GM19463 (cell line): ENCODE results near the gene GRXCR2.
"Not testable (repeated sequence)": the region's sequence is repeated elsewhere in the genome, so short reads cannot be mapped to it uniquely, and the experiment has no call there.

Experiments used
- ATAC-seq: cut with Tn5 transposase; IDR thresholded peaks from one replicate; pipeline ENCODE4 v1.9.1; 2021; ENCODE audit warnings: mild to moderate bottlenecking, moderate library complexity; ENCODE audit not compliant: unreplicated experiment

The GRXCR2 gene

DNA sequence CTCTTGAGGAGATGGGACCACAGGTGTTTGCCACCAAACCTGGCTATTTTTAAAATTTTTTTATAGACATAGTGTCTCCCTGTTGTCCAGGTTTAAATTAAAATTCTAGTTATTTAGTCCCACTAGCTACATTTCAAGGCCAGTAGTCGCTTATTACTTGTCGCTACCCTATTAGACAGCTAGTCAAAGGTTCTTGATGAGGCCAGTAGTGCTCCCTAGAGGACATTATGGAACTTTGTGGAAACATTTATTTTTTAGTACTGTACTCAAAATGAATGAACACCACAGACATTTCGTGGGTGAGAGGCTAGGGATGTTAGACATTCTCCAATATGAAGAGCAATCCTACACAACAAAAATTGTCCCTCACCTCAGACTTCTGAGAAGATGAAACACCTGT, 14.4 kb upstream of the GRXCR2 start:
- no peak for ATAC-seq

DNA sequence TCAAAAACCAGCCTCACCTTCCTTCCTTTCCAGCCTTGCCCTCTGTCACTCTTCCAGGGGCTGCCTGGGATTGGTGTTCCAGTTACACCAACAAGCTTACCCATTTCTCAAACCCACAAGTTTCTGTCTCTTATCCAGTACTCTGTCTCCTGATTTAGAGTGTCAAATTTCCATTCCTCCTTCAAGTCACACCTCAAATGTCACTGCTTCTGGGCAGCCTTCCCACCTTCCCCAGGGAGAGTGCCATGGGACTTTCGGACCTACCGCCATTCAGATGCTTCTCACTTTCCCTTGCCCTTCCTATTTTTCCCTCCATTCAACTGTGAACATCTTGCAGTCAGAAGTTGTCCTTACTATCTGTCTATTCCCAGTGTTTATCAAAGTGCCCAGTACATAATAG, 2.0 kb upstream of the GRXCR2 start:
- ATAC-seq = no peak

DNA sequence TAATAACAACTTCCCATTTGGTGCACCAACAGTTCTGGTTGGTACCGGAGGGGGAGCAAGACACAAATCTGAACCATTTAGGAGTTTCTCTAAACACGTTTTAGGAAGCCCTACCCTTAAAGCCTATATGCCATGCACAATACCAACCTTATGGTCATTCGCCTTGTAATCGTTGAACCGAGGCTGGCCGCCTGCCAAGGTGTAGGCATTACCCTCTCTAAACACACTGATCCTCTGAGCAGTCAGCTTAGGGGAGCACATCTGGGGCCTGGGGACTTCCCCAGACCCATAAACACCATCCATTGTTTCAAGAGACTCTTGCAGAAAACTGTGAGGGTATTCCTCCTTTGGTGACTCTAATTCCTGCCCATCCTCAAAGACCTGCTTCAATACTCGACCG, 328 bp downstream of the GRXCR2 start:
- no peak for ATAC-seq

DNA sequence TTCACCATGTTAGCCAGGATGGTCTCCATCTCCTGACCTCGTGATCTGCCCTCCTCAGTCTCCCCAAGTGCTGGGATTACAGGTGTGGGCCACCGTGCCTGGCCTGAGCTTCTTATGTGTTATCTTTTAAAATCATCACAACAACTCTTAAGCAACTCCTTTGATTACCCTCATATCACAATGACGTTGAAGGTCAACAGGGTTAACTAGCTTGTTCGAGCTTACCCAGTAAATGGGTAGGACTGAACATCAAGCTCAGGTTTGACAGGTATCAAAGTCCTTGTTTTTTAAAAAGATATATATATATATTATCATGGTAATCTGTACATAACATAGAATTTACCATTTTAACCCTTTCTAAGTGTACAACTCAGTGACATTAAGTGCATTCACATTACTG, 3.1 kb downstream of the GRXCR2 start:
- no peak for ATAC-seq

DNA sequence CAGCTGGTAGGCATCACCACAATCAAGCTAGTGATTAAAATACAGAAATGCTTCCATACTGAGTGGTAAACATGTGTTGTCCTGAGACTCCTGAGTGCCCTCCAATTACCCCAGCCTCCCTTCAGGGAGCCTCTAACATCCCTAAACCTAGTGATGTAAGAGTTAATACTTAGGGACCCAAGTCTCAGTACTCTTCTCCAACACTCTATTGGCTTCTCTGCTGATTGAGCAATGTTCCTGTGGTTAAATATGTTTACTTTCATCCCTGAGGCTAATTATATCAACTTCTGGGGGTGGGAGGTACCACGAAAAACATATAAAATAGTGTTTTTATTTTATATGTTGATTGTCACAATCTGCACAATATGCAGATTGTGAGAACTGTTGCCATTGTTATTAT, 5.0 kb downstream of the GRXCR2 start:
- no peak for ATAC-seq

DNA sequence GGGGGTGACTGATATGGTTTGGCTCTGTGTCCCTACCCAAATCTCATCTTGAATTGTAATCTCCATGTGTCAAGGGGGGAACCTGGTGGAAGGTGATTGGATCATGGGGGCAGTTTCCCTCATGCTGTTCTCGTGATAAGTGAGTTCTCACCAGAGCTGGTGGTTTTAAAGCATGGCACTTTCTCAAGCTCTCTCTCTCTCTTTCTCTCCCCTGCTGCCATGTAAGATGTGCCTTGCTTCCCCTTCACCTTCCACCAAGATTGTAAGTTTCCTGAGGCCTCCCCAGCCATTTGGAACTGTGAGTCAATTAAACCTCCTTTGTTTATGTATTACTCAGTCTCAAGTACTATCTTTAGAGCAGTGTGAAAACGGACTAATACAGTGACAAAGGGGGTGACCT, 8.4 kb downstream of the GRXCR2 start:
- not testable (repeated sequence) for ATAC-seq

DNA sequence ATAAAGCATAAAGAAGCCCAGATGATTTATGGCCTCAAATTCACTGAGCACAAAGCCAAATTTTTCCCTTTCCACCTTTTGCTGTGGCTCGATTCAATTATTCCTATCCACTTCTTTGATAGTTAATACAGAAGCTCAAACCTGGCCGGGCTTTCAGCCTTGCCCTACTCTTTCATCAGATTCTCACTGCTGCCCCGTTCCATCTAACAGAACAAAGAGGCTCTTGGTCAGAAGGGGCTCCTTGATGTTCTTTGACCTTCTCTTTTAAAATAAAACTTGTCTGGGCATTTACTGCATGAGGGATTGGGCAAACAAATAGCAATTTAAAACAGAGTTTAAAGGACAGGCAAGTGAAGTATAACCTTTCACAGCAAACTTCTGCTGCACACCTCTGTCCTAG, 9.8 kb downstream of the GRXCR2 start:
- no peak for ATAC-seq

DNA sequence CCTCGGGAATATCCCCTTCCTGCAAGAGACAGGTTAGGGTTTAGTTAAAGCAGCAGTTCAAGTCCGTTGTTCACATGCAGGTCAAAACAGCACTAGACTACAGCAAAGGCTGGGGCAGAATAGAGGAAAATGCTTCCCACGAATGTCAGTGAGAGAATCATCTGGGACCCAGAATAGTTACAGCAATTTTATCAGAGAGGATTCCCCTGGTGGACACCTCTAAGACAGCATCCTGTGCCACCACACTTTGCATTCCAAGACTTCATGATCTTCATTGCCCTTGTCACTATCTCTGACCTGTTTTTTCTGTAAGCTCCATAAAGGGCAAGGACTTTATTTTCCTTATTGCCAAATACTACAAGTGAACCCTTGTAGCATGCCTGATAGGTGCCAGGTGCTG, 12.9 kb downstream of the GRXCR2 start:
- ATAC-seq = no peak

DNA sequence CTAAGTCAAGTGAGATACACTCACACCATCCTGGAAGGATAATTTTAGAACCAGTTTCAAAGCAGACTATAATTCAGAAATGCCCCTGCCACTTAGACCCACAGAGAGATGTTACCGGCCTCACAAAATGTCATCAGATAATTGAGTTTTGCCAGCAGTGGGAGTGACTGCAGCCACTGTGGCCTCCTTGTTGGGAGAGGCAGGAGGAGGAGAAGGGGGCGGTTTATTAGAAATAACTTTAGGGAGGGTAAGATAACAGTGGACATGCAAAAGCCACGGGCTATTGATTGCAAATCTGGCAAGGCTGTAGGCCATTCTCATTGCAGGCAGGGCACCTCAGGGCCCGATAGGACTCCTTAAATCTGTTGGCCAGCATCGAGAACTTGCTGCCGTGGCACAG, 13.4 kb downstream of the GRXCR2 start:
- ATAC-seq = no peak

DNA sequence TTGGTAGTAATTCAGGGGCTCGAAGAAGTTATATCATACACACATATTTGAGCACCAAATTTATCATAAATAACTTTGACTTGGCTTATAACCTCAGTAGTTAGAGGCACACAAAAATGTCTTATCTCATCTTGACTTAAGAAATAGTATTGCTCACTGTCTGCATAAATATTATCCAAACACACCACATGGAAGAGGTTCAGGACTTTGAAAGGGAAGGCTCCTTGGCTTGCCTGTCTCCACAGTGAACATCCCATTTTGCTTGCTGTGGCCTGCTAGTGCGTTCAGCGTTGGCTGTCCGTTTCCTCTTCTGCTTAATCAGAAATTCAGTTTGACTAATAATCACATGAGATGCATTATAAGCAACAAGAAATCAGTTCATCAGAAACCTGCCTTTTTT, 13.9 kb downstream of the GRXCR2 start:
- ATAC-seq = no peak

DNA sequence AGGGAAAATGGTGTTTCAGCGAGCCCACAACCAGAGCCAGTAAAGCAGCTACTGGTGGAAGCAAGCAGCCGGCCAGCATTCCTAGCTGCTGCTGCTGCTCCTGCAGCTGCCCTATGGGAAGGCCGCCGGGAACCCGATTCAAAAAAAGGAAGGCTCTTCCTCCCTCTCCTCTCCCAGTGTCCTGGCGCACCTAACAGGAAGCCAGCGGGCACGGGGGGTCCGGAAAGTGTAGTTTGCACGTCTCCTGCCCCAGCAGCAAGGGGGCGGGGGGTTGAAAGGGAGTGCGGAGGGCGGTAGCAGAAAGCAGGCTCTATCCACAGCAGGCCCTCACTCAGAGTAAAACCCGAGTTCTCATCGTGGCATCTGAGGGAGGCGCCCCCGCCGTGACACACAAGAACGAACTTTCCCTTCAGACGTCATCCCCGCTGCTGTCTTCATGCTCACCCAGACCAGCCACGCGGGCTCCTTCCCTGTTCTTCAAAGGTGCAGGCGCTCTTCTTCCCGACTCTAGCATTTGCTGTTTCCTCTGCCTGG, 16.5 kb downstream of the GRXCR2 start:
- ATAC-seq = peak; percentile 61

DNA sequence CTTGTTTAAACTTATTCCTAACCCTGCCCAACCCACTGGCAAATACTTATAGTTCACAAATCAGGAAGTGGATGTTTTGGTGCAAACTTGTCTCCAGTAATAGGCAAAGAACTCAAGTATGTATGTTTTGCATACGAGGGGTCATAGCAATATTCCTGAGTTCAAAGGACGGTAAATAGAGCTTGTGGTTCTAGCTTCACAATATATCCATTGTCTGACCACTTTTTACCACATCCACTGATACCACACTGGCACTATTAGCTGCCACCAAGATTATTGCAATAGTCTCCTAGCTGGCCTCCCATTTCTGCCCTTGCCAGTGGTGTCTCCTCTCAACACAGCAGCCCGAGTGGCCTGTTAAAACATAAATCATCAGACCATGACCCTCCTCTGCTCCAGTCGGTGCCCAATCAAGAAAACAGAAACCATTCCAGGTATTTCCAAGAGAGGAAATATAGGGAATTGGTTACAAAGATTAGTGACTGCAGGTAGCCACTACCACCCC, 17.0 kb downstream of the GRXCR2 start:
- ATAC-seq = no peak

DNA sequence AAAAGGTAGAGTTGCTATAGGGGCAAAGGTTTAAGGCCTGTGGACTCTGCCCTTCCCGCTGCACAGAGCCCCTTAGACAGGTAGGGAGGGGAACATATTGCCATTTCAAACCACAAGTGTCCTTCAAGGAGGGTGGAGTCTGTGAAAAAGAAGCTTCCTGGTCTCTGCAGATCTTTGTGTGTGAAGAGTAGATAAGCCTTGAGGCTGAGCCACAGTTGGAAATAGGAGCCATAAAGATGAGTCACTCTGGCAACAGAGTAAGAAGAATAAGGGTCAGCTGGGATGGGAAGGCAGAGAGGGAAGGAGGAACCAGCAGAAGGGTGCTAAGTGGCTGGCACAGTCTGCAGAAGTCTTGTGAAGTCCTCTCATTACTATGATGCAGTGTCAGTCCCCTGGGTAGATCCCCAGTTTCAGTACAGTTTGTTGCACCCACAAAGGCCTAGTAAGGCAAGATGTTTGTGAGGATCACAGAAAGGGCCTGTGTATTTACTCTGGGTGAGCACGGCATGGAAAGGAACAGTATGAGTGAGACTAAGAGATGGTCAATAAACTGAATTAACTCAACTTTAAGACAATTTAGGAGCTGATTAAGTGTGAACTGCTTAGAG, 18.1 kb downstream of the GRXCR2 start:
- no peak for ATAC-seq

DNA sequence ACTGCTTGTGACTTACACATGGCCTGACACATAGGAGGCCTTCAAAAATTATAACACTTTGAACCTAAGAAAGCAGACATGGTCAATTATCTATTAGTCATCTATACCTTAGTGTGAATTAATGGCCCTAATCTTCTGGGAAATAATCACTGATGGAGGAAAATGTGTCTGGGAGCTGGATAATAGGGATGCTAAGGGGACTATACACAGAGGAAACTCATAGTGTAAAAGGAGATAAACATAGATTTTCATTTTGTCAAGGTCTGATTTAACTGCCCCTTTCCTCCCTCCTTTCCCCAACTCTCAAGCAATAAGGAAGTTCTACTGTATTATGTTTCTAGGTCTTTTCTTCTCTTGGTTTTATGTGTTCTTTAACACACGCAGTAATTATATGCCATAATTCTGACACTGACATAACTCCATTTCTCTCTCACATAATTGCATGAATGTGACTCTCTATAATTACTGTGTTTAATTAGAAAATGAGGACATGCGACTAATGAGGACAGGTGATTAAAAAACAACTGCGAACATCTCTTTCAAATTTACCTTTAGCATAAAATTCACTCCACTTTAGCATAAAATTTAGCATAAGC, 18.9 kb downstream of the GRXCR2 start:
- no peak for ATAC-seq

DNA sequence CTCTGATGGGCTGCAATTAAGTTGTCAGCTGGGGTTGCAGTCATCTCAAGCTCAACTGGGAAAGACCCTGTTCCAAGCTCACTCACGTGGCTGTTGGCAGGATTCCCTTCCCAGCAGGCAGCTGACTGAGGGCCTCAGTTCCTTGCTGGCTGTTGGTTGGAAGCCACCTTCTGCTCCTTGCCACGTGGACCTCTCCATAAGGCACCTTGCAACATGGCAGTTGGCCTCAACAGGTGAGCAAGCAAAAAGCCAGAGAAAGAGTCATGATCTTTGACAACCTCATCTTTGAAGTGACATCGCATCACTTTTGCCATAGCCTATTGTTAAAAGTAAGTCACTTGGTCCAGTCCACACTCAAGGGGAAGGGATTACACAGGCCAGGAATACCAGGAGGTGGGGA, 19.8 kb downstream of the GRXCR2 start:
- no peak for ATAC-seq

DNA sequence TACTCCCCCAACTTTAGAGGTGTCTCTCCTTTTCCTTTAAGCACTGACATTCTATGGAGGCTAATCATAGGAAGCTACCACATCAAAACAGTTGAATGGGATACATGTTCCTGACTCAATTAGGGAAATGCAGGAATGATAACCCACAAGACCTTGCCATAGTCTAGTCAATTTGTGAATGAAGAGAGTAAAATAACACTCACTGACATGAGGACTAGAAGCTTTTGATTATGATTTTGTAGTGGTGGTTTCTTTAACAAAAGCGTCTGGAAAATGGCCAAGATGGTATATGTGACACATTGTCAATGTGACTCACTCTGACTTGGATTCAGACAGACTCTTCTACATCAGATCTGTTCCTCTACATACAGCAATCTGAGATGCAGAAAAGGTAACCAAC, 24.0 kb downstream of the GRXCR2 start:
- no peak for ATAC-seq

DNA sequence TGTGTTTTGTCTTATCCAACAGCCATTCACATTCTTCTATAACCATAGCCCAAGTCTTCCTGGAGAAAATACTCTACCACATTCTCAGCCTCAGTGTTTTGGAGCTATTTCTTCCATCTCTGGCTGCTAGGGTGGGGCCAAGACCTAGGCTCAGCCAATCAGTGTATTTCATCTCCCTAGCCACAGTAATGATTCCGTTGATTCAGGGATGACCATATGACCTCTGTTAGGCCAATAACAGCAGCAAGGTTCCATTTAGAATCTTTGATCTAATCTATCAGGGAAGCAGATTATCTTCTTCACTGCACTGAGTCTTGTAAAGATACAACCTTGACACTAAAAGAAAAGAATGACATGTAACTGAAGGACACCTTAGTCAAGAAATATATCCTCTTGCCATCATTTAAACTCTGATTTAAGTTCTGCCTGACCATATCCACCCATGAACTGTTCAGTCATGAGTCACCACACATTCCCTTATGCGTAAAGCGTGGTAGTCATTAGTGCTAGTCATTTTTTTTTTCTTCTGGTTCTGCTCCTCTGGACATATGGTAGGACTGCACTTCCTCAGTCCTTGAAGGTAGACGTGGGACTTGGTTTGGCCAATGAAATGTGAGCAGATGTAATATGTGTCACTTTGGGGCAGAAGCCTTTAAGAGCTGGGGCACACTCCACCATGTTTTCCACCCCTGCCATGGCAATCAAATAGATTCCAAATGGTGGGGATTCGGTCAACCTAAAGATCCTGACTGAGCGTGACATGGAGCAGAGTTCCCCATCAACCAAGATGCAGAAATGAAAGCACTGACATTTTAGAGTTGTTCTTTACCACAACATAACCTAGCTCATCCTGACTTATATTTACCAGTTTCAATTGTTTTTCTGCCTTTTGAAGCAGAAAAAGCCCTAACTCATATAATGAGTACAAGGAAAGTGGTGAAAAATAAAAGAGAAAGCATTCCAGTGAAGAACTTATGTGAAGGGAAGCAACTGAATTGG, 25.0 kb downstream of the GRXCR2 start:
- no peak for ATAC-seq

DNA sequence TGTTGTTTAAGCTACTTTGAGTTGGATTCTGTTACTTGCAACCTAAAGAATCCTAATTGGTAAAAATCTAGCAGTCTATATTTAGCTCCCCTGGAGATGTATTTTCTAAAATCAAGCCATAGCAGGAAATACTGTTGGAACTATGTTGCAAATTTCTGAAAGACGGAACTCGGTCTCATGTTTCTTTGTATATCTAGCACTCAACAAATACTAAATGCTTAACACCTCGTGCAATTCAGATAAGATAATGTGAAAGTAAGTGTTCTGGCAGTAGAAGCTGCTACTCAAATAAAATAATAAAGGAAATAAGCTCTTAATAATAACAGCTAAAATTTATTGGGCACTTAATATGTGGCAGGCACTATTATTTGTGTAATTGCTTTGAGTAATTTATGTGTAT, 26.7 kb downstream of the GRXCR2 start:
- ATAC-seq = no peak

DNA sequence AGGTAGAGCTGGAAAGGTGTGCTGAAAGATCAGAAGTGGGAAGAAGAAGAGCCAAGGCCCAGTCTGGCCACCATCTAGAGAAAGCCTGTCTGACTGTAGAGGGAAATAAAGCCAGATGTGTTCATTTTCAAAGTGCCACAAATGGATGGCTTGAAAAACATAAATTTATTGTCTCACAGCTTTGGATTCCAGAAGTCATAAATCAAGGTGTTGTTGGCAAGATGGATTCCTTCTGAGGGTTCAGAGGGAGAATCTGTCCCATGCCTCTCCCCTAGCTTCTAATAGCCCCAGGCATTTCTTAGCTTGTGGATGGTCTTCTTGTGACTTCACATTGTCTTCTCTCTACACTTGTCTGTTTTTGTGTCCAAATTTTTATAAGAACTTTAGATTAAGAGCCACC, 31.5 kb downstream of the GRXCR2 start:
- no peak for ATAC-seq

DNA sequence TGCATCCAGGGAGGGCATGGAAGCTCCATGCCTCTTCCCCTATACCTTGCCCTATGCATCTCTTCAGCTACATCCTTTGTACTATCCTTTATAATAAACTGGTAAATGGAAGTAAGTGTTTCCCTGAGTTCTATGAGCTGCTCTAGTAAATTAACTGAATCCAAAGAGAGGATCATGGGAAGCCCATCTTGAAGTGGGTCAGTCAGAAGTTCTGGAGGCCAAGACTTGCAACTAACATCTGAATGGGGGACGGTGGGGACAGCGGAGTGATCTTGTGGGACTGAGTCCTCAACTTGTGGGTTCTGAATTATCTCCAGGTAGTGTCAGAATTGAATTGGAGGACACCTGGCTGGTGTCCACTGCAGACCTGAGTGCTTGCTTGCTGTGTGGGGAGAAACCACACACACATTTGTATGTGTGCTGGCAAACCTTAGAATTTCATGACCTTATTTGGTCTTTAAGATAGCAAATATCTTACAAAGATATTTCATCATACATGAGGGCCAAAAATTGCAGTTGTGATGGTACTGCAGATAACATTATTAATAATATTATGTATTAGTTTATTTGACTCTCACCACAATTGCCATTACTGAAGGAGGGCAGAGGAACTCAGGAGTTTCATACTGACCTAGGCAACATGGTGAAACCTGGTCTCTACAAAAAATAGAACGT, 32.2 kb downstream of the GRXCR2 start:
- no peak for ATAC-seq

DNA sequence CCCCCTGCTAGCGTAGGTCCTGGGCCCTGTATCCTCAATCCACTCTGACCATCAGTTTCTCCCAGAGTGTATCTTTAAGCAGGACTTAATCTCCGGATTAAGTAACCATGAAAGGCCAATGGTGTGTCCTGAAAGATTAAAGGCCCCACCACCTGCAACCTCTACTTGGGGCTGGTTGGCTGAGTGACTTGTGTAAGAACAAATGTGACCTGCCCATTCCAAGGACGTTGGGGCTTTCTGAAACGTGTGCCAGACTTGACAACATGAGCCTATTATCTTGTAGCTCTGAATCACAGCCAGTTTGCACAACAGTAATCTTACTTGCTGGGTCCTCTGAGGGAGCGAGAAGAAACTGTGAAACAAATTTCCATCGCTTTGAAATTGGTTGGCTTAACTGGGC, 34.5 kb downstream of the GRXCR2 start:
- ATAC-seq = no peak
